ENCODE results near the gene FSTL5.

The FSTL5 gene

DNA sequence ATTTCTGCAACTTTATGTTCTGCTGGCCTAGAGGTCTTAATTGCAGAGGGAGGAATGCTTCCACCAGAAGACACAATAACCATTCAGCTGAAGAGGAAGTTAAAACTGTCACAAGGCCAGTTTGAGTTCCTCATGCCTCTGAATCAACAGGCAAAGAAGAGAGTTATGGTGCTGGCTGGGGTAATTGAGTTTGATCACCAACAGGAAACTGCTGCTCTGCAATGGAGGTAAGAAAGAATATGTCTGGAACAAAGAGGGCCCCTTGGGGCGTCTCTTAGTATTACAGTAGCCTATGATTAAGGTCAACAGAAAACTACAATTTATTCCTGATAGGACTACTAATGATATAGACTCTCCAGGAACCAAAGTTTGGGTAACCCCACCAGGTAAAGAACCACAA, 744.0 kb downstream of the FSTL5 start:
- no peak overlapping the region for H3K4me3 ChIP-seq (ENCODE audit: low read length)
- TF ChIP-seq CTCF (conservative IDR thresholded peaks at IDR 0.05; ENCODE audit: low read depth, low read length), result peak; percentile 42
- DNase-seq (ENCODE audit: low read depth), result no peak

DNA sequence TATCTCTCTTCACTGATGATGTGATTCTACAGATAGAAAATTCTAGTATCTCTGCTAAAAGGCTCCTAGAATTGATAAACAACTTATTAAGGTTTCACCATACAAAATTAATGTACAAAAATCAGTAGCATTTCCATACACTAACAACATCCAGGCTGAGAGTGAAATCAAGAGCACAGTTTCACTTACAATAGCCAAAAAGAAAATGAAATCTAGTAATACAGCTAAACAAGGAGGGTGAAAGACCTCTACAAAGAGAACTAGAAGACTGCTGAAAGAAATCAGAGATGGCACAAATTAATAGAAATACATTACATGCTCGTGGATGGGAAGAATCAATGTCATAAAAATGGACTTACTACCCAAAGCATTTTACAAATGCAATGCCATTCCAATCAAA, 751.9 kb downstream of the FSTL5 start:
- TF ChIP-seq CTCF (conservative IDR thresholded peaks at IDR 0.05; ENCODE audit: low read depth, low read length), result no peak
- no peak for DNase-seq (ENCODE audit: low read depth)
- no peak overlapping the region for H3K4me3 ChIP-seq (ENCODE audit: low read length)

DNA sequence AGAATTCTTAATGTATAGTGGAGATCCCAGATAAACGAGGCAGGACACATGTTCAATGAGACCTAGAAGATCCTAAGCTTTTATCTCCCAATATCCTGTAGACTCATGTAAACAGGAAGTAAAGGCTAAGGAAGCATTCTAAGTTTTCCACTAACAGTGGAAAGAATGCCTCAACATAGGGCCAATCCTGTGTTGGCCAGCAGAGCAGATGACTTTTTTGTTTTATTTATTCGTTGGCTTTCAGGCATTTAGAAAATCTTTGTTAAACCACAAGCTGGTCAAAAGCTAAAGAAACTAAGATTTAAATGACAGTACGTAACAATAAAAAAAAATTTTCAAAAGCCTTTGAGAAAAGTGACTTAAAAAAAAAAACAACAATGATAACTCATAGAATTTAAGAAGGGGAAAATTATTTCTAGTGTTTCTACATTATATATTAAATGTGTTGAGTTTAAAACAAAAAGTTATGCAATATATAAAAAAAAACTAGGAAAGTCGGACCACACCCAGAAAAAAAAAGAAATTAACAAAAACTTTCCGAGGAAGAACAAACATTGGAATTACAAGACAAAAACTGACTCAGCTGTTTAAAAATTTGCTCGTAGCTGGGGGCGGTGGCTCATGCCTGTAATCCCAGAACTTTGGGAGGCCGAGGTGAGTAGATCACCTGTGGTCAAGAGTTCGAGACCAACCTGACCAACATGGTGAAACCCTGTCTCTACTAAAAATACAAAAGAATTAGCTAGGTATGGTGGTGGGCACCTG, 759.3 kb downstream of the FSTL5 start:
- TF ChIP-seq CTCF (conservative IDR thresholded peaks at IDR 0.05; ENCODE audit: low read depth, low read length), result no peak
- no peak overlapping the region for H3K4me3 ChIP-seq (ENCODE audit: low read length)
- DNase-seq (ENCODE audit: low read depth), result no peak

- H3K4me3 ChIP-seq (ENCODE audit: low read length), result no peak overlapping the region
- no peak for TF ChIP-seq CTCF (conservative IDR thresholded peaks at IDR 0.05; ENCODE audit: low read depth, low read length)
- no peak for DNase-seq (ENCODE audit: low read depth)
Observed at GRCh38 chr4:161403781-161404180, 760.0 kb downstream of the FSTL5 start.

DNA sequence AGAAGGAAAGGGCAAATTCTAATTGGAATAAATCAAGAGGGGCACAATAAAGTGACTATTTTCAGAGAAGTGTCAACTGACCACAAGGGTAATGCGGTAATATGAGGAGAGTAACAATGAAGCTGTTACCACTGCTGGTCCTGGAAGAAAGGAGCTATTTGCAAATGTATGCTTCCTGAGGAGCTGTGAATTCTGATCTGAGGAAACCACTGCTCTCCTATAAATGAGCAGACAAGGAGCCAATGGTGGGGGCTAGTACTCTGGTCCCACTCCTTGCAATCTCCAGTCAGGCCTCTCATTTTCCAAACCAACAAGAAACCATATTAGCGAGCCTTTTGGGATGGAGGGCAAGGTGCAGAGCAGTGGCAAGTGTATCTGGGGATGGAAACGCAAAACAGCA, 770.2 kb downstream of the FSTL5 start:
- no peak for TF ChIP-seq CTCF (conservative IDR thresholded peaks at IDR 0.05; ENCODE audit: low read depth, low read length)
- no peak overlapping the region for H3K4me3 ChIP-seq (ENCODE audit: low read length)
- no peak for DNase-seq (ENCODE audit: low read depth)

GRCh38 chr4:161382655-161383054, 781.1 kb downstream of the FSTL5 start:
- DNase-seq (ENCODE audit: low read depth), result no peak
- TF ChIP-seq CTCF (conservative IDR thresholded peaks at IDR 0.05; ENCODE audit: low read depth, low read length), result no peak
- no peak overlapping the region for H3K4me3 ChIP-seq (ENCODE audit: low read length)

DNA sequence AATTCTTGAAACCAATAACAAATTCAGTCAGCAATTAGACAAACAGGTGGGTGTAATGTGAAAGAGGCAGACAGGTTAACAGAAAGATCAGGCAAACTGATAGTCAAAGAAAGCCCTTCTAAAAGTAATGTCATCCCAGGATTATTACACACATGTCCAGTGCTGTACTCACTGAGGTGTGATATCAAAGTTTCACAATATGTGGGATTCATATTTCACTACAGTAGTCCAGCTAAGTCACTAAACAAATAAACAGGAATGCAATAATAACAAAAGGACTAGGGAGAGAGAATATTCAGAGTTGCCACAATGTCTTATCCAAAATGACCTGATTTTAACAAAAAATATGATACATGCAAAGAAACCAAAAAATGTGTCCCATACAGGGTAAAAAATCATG, 787.5 kb downstream of the FSTL5 start:
- H3K4me3 ChIP-seq (ENCODE audit: low read length), result no peak overlapping the region
- DNase-seq (ENCODE audit: low read depth), result no peak
- TF ChIP-seq CTCF (conservative IDR thresholded peaks at IDR 0.05; ENCODE audit: low read depth, low read length), result no peak

Data from retinal pigment epithelial cell (primary cell).